Osteoblast (primary cell): ENCODE results near the gene NACA2. TPM values are rescaled to one million over a fixed set of nuclear protein-coding genes. Genes with fewer than 3 reads are reported as not detected.

Experiments used
- DNase-seq: peaks from one replicate; pipeline ENCODE4 v3.0.0; 2011; ENCODE audit warnings: low spot score, mixed read lengths; ENCODE audit not compliant: insufficient read length; ENCODE audit errors: missing footprints
- H2AFZ ChIP-seq: 2 replicates; pipeline ENCODE4 v1.6.0; 2011; ENCODE audit warnings: mild to moderate bottlenecking, low read length
- H3K27ac ChIP-seq: 2 replicates; pipeline ENCODE4 v1.5.1; 2011; ENCODE audit warnings: mild to moderate bottlenecking, low read depth, low read length, moderate library complexity
- H3K27me3 ChIP-seq: 2 replicates; pipeline ENCODE4 v1.6.0; 2012; ENCODE audit warnings: mild to moderate bottlenecking, control low read depth, inconsistent platforms, low read length, moderate library complexity; ENCODE audit not compliant: insufficient read depth
- H3K36me3 ChIP-seq: 2 replicates; pipeline ENCODE4 v1.5.1; 2011; ENCODE audit warnings: mild to moderate bottlenecking, low read length, control low read depth, moderate library complexity; ENCODE audit not compliant: insufficient read depth
- H3K4me1 ChIP-seq: 2 replicates; pipeline ENCODE4 v1.5.1; 2011; ENCODE audit warnings: mild to moderate bottlenecking, low read length, control low read depth, moderate library complexity; ENCODE audit not compliant: insufficient read depth
- H3K4me2 ChIP-seq: 2 replicates; pipeline ENCODE4 v1.6.0; 2011; ENCODE audit warnings: mild to moderate bottlenecking, low read length; ENCODE audit not compliant: insufficient read depth
- H3K4me3 ChIP-seq: fragments of 200-600 bp; sonication (generic); 3 replicates; pipeline ENCODE4 v1.5.1; 2012; ENCODE audit warnings: mild to moderate bottlenecking, low read length, inconsistent platforms; ENCODE audit not compliant: insufficient read depth
- H3K79me2 ChIP-seq: 2 replicates; pipeline ENCODE4 v1.6.0; 2012; ENCODE audit warnings: mild to moderate bottlenecking, low read length, control low read depth, inconsistent platforms; ENCODE audit not compliant: insufficient read depth
- H3K9me3 ChIP-seq: 2 replicates; pipeline ENCODE4 v1.5.1; 2011; ENCODE audit warnings: low read depth, low read length, control low read depth
- H4K20me1 ChIP-seq: 2 replicates; pipeline ENCODE4 v1.6.0; 2012; ENCODE audit warnings: mild to moderate bottlenecking, low read length, control low read depth; ENCODE audit not compliant: insufficient read depth
- total RNA-seq: library from RNA; depleted of rRNA; stranded (reverse); fragments of >200 nt; gene quantifications from 2 replicates; pipeline ENCODE4 v1.2.3, GENCODE V29; 2012
- TF ChIP-seq, protein P1 (sequence below): IDR thresholded peaks from 2 replicates; pipeline ENCODE4 v1.5.1; 2011; ENCODE audit warnings: mild to moderate bottlenecking, low read depth, low read length, moderate library complexity; ENCODE audit errors: extremely low read depth

The NACA2 gene
- total RNA-seq, 1 donor: under 0.01 TPM

DNA sequence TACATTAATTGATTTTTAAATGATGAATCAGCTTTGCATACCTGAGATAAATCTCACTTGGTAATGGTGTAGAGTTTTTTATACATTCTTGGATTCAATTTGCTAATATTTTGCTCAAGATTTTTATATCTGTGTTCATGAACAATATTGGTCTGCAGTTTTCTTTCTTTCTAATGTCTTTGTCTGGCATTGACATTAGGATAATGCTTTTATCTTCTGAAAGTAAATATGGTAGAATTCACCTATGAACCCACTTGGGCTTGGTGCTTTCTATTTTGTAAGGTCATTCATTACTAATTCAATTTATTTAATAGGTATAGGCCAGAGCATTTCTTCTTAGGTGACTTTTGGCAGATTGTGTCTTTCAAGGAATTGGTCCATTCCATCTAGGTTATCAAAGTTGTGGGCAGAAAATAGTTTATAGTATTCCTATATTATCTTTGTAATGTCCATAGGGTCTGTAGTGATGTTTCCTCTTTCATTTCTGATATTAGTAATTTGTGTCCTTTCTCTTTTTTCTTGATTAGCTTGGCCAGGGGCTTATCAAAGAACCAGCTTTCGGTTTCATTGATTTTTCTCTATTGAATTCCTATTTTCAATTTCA, 45.6 kb downstream of the NACA2 start:
- H3K27ac ChIP-seq: no peak overlapping the region
- TF ChIP-seq, protein P1, sequence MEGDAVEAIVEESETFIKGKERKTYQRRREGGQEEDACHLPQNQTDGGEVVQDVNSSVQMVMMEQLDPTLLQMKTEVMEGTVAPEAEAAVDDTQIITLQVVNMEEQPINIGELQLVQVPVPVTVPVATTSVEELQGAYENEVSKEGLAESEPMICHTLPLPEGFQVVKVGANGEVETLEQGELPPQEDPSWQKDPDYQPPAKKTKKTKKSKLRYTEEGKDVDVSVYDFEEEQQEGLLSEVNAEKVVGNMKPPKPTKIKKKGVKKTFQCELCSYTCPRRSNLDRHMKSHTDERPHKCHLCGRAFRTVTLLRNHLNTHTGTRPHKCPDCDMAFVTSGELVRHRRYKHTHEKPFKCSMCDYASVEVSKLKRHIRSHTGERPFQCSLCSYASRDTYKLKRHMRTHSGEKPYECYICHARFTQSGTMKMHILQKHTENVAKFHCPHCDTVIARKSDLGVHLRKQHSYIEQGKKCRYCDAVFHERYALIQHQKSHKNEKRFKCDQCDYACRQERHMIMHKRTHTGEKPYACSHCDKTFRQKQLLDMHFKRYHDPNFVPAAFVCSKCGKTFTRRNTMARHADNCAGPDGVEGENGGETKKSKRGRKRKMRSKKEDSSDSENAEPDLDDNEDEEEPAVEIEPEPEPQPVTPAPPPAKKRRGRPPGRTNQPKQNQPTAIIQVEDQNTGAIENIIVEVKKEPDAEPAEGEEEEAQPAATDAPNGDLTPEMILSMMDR: no peak
- no peak overlapping the region for H2AFZ ChIP-seq
- H3K27me3 ChIP-seq: peaks cover 41% of the 10 kb centered on the region
- no peaks in the 10 kb centered on the region for H3K79me2 ChIP-seq
- no peaks in the 10 kb centered on the region for H4K20me1 ChIP-seq
- H3K9me3 ChIP-seq: no peaks in the 10 kb centered on the region
- H3K4me3 ChIP-seq: no peak overlapping the region
- H3K36me3 ChIP-seq: no peaks in the 10 kb centered on the region
- no peaks in the 10 kb centered on the region for H3K4me1 ChIP-seq
- H3K4me2 ChIP-seq: no peak overlapping the region
- no peak for DNase-seq

DNA sequence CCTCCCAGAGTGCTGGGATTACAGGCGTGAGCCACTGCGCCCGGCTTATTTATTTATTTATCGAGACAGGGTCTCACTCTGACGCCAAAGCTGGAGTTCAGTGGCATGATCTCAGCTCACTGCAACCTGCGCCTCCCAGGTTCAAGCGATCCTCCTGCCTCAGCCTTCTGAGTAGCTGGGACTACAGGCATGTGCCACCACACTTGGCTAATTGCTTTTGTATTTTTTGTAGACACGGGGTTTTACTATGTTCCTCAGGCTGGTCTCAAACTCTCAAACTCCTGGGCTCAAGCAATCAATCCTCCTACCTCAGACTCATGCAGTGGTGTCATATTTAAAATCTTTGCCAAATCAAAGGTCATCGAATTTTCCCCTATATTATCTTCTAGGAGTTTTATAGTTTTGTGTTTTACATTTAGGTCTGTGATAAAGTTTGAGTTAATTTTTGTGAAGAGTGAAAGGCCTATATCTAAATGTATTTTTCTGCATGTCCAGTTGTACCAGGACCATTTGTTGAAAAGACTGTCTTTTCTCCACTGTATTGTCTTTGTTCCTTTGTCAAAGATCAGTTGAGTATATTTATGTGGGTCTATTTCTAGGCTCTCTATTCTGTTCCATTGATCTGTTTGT, 47.1 kb downstream of the NACA2 start:
- no peaks in the 10 kb centered on the region for H3K36me3 ChIP-seq
- no peaks in the 10 kb centered on the region for H4K20me1 ChIP-seq
- no peaks in the 10 kb centered on the region for H3K4me1 ChIP-seq
- H3K9me3 ChIP-seq: no peaks in the 10 kb centered on the region
- no peak for DNase-seq
- no peak overlapping the region for H3K4me2 ChIP-seq
- H2AFZ ChIP-seq: no peak overlapping the region
- TF ChIP-seq, protein P1: no peak
- peaks cover 26% of the 10 kb centered on the region for H3K27me3 ChIP-seq
- no peak overlapping the region for H3K27ac ChIP-seq
- H3K4me3 ChIP-seq: no peak overlapping the region
- no peaks in the 10 kb centered on the region for H3K79me2 ChIP-seq

DNA sequence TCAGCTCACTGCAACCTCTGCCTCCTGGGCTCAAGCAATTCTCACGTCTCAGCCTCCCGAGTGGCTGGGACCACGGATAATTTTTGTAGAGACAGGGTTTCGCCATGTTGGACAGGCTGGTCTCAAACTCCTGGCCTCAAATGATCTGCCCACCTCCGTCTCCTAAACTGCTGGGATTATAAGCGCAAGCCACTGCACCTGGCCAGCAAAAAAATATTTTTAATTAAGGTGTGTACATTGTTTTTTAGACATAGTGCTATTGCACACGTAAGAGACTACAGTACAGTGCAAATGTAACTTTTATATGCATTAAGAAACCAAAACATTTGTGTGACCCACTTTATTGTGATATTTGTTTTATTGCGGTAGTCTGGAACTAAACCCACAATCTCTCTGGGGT, 49.0 kb downstream of the NACA2 start:
- no peak for DNase-seq
- Histone ChIP-seq H2AFZ (no peak overlapping the region), H3K9me3 (no peaks in the 10 kb centered on the region), H4K20me1 (no peaks in the 10 kb centered on the region), H3K27me3 (peaks cover 18% of the 10 kb centered on the region), H3K27ac (no peak overlapping the region), H3K4me1 (no peaks in the 10 kb centered on the region), H3K4me3 (no peak overlapping the region), H3K36me3 (no peaks in the 10 kb centered on the region), H3K4me2 (no peak overlapping the region), H3K79me2 (no peaks in the 10 kb centered on the region)
- TF ChIP-seq, protein P1: no peak

DNA sequence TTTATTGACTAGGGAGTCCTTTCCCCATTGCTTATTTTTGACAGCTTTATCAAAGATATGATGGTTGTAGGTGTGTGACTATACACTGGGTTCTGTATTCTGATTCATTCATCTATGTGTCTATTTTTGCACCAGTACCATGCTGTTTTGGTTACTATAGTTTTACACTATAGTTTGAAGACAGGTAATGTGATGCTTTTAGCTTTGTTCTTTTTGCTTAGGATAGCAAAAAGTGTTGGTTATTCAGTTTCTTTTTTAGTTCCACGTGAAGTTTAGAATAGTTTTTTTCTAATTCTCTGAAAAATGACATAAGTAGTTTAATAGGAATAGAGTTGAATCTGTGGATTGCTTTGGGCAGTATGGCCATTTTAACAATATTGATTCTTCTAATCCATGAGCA, 50.1 kb downstream of the NACA2 start:
- no peak overlapping the region for H2AFZ ChIP-seq
- TF ChIP-seq, protein P1: no peak
- H3K9me3 ChIP-seq: no peaks in the 10 kb centered on the region
- no peaks in the 10 kb centered on the region for H3K79me2 ChIP-seq
- no peak overlapping the region for H3K27ac ChIP-seq
- H4K20me1 ChIP-seq: no peaks in the 10 kb centered on the region
- DNase-seq: no peak
- H3K4me1 ChIP-seq: no peaks in the 10 kb centered on the region
- peaks cover 9% of the 10 kb centered on the region for H3K27me3 ChIP-seq
- no peaks in the 10 kb centered on the region for H3K36me3 ChIP-seq
- no peak overlapping the region for H3K4me2 ChIP-seq
- H3K4me3 ChIP-seq: no peak overlapping the region

Other genes starting within 250 kb of the NACA2 start
- gene TBX2, start 191.4 kb downstream of the NACA2 start, total RNA-seq: 10.3 and 11.6 TPM in 2 replicates
- 0.59 TPM in 1 of 2 replicates, not detected in the other for gene TBX4, start 138.8 kb downstream of the NACA2 start, total RNA-seq